GM23338 (cell line): Measurements from ENCODE around the gene TMA7B. TPM values are rescaled to one million over a fixed set of nuclear protein-coding genes. Genes with fewer than 3 reads are reported as not detected.

Source experiments
- ATAC-seq: fragments of 200-7000 bp; cut with Tn5 transposase; 3 replicates; pipeline ENCODE4 v1.9.1; 2020
- DNase-seq: peaks from one replicate; pipeline ENCODE4 v3.0.0-alpha.2; 2015; ENCODE audit warnings: low spot score
- H2AFZ ChIP-seq: fragments of 200-600 bp; sonication (generic); 2 replicates; pipeline ENCODE4 v1.8.0; 2016; ENCODE audit warnings: antibody characterized with exemption, mild to moderate bottlenecking, moderate library complexity
- H3F3A ChIP-seq: fragments of 200-600 bp; sonication (generic); replicated peaks from 2 replicates; pipeline ENCODE4 v1.8.0; 2017; ENCODE audit warnings: antibody characterized with exemption, mixed run types, low read depth
- H3K27ac ChIP-seq: fragments of 200-600 bp; sonication (generic); 2 replicates; pipeline ENCODE4 v1.6.1; 2016; ENCODE audit warnings: low read depth
- H3K27me3 ChIP-seq: fragments of 200-600 bp; sonication (generic); 2 replicates; pipeline ENCODE4 v1.8.0; 2016; ENCODE audit warnings: mild to moderate bottlenecking, mixed run types, moderate library complexity; ENCODE audit not compliant: insufficient read depth
- H3K36me3 ChIP-seq: fragments of 200-600 bp; sonication (generic); 2 replicates; pipeline ENCODE4 v1.8.0; 2016; ENCODE audit warnings: mild to moderate bottlenecking; ENCODE audit not compliant: insufficient read depth
- H3K4me1 ChIP-seq: fragments of 200-600 bp; sonication (generic); 2 replicates; pipeline ENCODE4 v1.8.0; 2016; ENCODE audit warnings: mild to moderate bottlenecking, moderate library complexity; ENCODE audit not compliant: insufficient read depth
- H3K4me2 ChIP-seq: fragments of 200-600 bp; sonication (generic); 2 replicates; pipeline ENCODE4 v1.7.1; 2017; ENCODE audit warnings: mixed run types
- H3K4me3 ChIP-seq: fragments of 200-600 bp; sonication (generic); 2 replicates; pipeline ENCODE4 v1.6.1; 2016; ENCODE audit warnings: mixed run types
- H3K79me2 ChIP-seq: fragments of 200-600 bp; sonication (generic); replicated peaks from 2 replicates; pipeline ENCODE4 v1.8.0; 2017; ENCODE audit warnings: mild to moderate bottlenecking; ENCODE audit not compliant: insufficient read depth
- H3K9me2 ChIP-seq: fragments of 200-600 bp; sonication (generic); 2 replicates; pipeline ENCODE4 v1.8.0; 2017; ENCODE audit not compliant: insufficient read depth
- H4K20me1 ChIP-seq: fragments of 200-600 bp; sonication (generic); replicated peaks from 2 replicates; pipeline ENCODE4 v1.8.0; 2017; ENCODE audit warnings: mild to moderate bottlenecking; ENCODE audit not compliant: insufficient read depth
- H3K27ac Mint-ChIP-seq: 2 replicates; pipeline ENCODE4 v1.8.0; 2020; ENCODE audit warnings: inconsistent platforms, mild to moderate bottlenecking, moderate library complexity, mixed read lengths
- H3K27me3 Mint-ChIP-seq: 3 replicates; pipeline ENCODE4 v1.8.0; 2022; ENCODE audit warnings: low read depth, mild to moderate bottlenecking, moderate library complexity, mixed read lengths, inconsistent platforms; ENCODE audit not compliant: insufficient read depth, poor library complexity
- H3K36me3 Mint-ChIP-seq: 3 replicates; pipeline ENCODE4 v1.8.0; 2021; ENCODE audit warnings: low read depth, mild to moderate bottlenecking, inconsistent platforms, moderate library complexity, mixed read lengths
- H3K4me1 Mint-ChIP-seq: 3 replicates; pipeline ENCODE4 v1.8.0; 2020; ENCODE audit warnings: mild to moderate bottlenecking, inconsistent platforms, mixed read lengths
- H3K4me3 Mint-ChIP-seq: 3 replicates; pipeline ENCODE4 v1.8.0; 2021; ENCODE audit warnings: moderate library complexity, mild to moderate bottlenecking, inconsistent platforms, mixed read lengths
- H3K9me3 Mint-ChIP-seq: 3 replicates; pipeline ENCODE4 v1.8.0; 2020; ENCODE audit warnings: moderate library complexity, mild to moderate bottlenecking, inconsistent platforms, mixed read lengths
- EZH2 ChIP-seq: fragments of 200-600 bp; sonication (generic); IDR thresholded peaks from one replicate; pipeline ENCODE4 v1.8.0; 2017; ENCODE audit warnings: antibody characterized with exemption, mild to moderate bottlenecking, low read depth; ENCODE audit not compliant: unreplicated experiment
- JUNB ChIP-seq: IDR thresholded peaks from one replicate; pipeline ENCODE4 v1.6.1; 2016; ENCODE audit warnings: antibody characterized with exemption; ENCODE audit not compliant: unreplicated experiment
- NANOG ChIP-seq: IDR thresholded peaks from 2 replicates; pipeline ENCODE4 v1.6.1; 2016; ENCODE audit warnings: antibody characterized with exemption, borderline replicate concordance
- POLR2AphosphoS5 ChIP-seq: IDR thresholded peaks from 2 replicates; pipeline ENCODE4 v1.6.1; 2016; ENCODE audit warnings: antibody characterized with exemption, low read depth
- STAT1 ChIP-seq: IDR thresholded peaks from one replicate; pipeline ENCODE4 v1.6.1; 2016; ENCODE audit warnings: antibody characterized with exemption; ENCODE audit not compliant: unreplicated experiment
- ZNF114 ChIP-seq: fragments of 250-450 bp; sonication (Bioruptor Pico); IDR thresholded peaks from 2 replicates; pipeline ENCODE4 v1.5.0; 2020; ENCODE audit warnings: mild to moderate bottlenecking, moderate library complexity
- ZNF331 ChIP-seq: fragments of 250-450 bp; sonication (Bioruptor Pico); IDR thresholded peaks from 2 replicates; pipeline ENCODE4 v1.5.0; 2020; ENCODE audit warnings: low read depth, mild to moderate bottlenecking, moderate library complexity
- polyA plus RNA-seq: library from polyadenylated mRNA; unstranded; fragments of >200 nt; fragmentation: Nextera tagmentation; extraction: Ambion mirVana; gene quantifications from 2 replicates; pipeline ENCODE4 v1.2.1, GENCODE V29; 2016
- total RNA-seq: library from RNA; depleted of rRNA; stranded (reverse); fragments of >200 nt; shearing (Covaris generic); gene quantifications from 2 replicates; pipeline ENCODE4 v1.2.3, GENCODE V29; 2014
- TF ChIP-seq, protein P1 (sequence below): IDR thresholded peaks from one replicate; pipeline ENCODE4 v1.6.1; 2018; ENCODE audit warnings: antibody characterized with exemption; ENCODE audit not compliant: unreplicated experiment
- TF ChIP-seq, protein P2 (sequence below), 2 experiments: fragments of 200-600 bp in 1 of 2; sonication (generic) in 1 of 2; conservative IDR thresholded peaks; 2 replicates each; pipeline versions ENCODE4 v1.5.1 to v1.6.1; 2016 to 2017; ENCODE audit warnings: antibody characterized with exemption in 2 of 2, low read depth in 2 of 2, mild to moderate bottlenecking in 2 of 2, moderate library complexity in 1 of 2

TMA7B gene
- total and polyA plus RNA-seq, 2 experiments from 2014 or later, result not detected

- TF ChIP-seq, protein P1, sequence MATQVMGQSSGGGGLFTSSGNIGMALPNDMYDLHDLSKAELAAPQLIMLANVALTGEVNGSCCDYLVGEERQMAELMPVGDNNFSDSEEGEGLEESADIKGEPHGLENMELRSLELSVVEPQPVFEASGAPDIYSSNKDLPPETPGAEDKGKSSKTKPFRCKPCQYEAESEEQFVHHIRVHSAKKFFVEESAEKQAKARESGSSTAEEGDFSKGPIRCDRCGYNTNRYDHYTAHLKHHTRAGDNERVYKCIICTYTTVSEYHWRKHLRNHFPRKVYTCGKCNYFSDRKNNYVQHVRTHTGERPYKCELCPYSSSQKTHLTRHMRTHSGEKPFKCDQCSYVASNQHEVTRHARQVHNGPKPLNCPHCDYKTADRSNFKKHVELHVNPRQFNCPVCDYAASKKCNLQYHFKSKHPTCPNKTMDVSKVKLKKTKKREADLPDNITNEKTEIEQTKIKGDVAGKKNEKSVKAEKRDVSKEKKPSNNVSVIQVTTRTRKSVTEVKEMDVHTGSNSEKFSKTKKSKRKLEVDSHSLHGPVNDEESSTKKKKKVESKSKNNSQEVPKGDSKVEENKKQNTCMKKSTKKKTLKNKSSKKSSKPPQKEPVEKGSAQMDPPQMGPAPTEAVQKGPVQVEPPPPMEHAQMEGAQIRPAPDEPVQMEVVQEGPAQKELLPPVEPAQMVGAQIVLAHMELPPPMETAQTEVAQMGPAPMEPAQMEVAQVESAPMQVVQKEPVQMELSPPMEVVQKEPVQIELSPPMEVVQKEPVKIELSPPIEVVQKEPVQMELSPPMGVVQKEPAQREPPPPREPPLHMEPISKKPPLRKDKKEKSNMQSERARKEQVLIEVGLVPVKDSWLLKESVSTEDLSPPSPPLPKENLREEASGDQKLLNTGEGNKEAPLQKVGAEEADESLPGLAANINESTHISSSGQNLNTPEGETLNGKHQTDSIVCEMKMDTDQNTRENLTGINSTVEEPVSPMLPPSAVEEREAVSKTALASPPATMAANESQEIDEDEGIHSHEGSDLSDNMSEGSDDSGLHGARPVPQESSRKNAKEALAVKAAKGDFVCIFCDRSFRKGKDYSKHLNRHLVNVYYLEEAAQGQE, result no peak
These were observed 16.9 kb upstream of the TMA7B start (continued) for GRCh38 chr22:39943337-39943736.

GRCh38 chr22:39943953-39944872 is 16.0 kb upstream of the TMA7B start:
- H3K9me2 ChIP-seq, result no peaks in the 10 kb centered on the region
- Mint-ChIP-seq H3K27me3 (peaks cover 4% of the 10 kb centered on the region), H3K4me1 (peaks cover 62% of the 10 kb centered on the region), H3K36me3 (no peaks in the 10 kb centered on the region), H3K27ac (no peak overlapping the region), H3K4me3 (no peak overlapping the region), H3K9me3 (no peaks in the 10 kb centered on the region; the same call in 2 of the 3 replicates)
- H3K27ac ChIP-seq, result no peak overlapping the region
- H3K4me2 ChIP-seq, result peak overlapping the region; percentile 35
- no peak for DNase-seq
- no peaks in the 10 kb centered on the region for H3K27me3 ChIP-seq
- peak; percentile 14 for ATAC-seq
- H3K4me1 ChIP-seq, result peaks cover 67% of the 10 kb centered on the region
- no peaks in the 10 kb centered on the region for H4K20me1 ChIP-seq
- H2AFZ ChIP-seq, result peak overlapping the region; percentile 7; the same call in 1 of the 2 replicates
- H3K79me2 ChIP-seq, result no peaks in the 10 kb centered on the region
- no peaks in the 10 kb centered on the region for H3K36me3 ChIP-seq
- H3F3A ChIP-seq, result peaks cover 5% of the 10 kb centered on the region; the same call in 1 of the 2 replicates
- no peak overlapping the region for H3K4me3 ChIP-seq
- TF ChIP-seq EZH2, result no peak
- no peak for TF ChIP-seq JUNB
- TF ChIP-seq POLR2AphosphoS5, result no peak
- TF ChIP-seq ZNF114, result no peak
- TF ChIP-seq STAT1, result no peak
- no peak for TF ChIP-seq ZNF331 (CRISPR knock-in tag)
- TF ChIP-seq, protein P1, result no peak
- TF ChIP-seq NANOG, result no peak
- TF ChIP-seq, protein P2, sequence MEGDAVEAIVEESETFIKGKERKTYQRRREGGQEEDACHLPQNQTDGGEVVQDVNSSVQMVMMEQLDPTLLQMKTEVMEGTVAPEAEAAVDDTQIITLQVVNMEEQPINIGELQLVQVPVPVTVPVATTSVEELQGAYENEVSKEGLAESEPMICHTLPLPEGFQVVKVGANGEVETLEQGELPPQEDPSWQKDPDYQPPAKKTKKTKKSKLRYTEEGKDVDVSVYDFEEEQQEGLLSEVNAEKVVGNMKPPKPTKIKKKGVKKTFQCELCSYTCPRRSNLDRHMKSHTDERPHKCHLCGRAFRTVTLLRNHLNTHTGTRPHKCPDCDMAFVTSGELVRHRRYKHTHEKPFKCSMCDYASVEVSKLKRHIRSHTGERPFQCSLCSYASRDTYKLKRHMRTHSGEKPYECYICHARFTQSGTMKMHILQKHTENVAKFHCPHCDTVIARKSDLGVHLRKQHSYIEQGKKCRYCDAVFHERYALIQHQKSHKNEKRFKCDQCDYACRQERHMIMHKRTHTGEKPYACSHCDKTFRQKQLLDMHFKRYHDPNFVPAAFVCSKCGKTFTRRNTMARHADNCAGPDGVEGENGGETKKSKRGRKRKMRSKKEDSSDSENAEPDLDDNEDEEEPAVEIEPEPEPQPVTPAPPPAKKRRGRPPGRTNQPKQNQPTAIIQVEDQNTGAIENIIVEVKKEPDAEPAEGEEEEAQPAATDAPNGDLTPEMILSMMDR (conservative IDR thresholded peaks at IDR 0.05; ENCODE audit: low read depth in 2 of 2), result no peak
